GM19467 (cell line): ENCODE results near the gene LRRK1.

Experiments
- ATAC-seq: cut with Tn5 transposase; IDR thresholded peaks from one replicate; pipeline ENCODE4 v1.9.1; 2021; ENCODE audit warnings: mild to moderate bottlenecking, moderate library complexity; ENCODE audit not compliant: unreplicated experiment

Gene LRRK1

GRCh38 chr15:100931143-100931890, 12.2 kb downstream of the LRRK1 start:
- no peak for ATAC-seq

- no peak for ATAC-seq
Measured at GRCh38 chr15:100932676-100933348, 13.7 kb downstream of the LRRK1 start.

GRCh38 chr15:100934166-100934565, 15.0 kb downstream of the LRRK1 start:
- no peak for ATAC-seq

GRCh38 chr15:100934726-100935125, 15.6 kb downstream of the LRRK1 start:
- ATAC-seq, result no peak

GRCh38 chr15:100937171-100937570, 18.0 kb downstream of the LRRK1 start:
- ATAC-seq, result no peak

GRCh38 chr15:100939791-100940190, 20.6 kb downstream of the LRRK1 start:
- ATAC-seq, result no peak

- peak; percentile 68 for ATAC-seq
Measured at GRCh38 chr15:100940767-100941379, 21.7 kb downstream of the LRRK1 start.

- ATAC-seq, result no peak
Measured at GRCh38 chr15:100941536-100941935, 22.4 kb downstream of the LRRK1 start.

- no peak for ATAC-seq
Measured at GRCh38 chr15:100942656-100943425, 23.7 kb downstream of the LRRK1 start.

- ATAC-seq, result peak; percentile 43
Measured at GRCh38 chr15:100944244-100944895, 25.2 kb downstream of the LRRK1 start.

GRCh38 chr15:100944986-100945385, 25.8 kb downstream of the LRRK1 start:
- no peak for ATAC-seq

- ATAC-seq, result no peak
Measured at GRCh38 chr15:100947760-100948429, 28.7 kb downstream of the LRRK1 start.

GRCh38 chr15:100948430-100948762, 29.2 kb downstream of the LRRK1 start:
- no peak for ATAC-seq

GRCh38 chr15:100949691-100950090, 30.5 kb downstream of the LRRK1 start:
- no peak for ATAC-seq

GRCh38 chr15:100951965-100952364, 32.8 kb downstream of the LRRK1 start:
- ATAC-seq, result no peak

GRCh38 chr15:100952566-100952965, 33.4 kb downstream of the LRRK1 start:
- no peak for ATAC-seq

GRCh38 chr15:100958326-100959065, 39.3 kb downstream of the LRRK1 start:
- no peak for ATAC-seq

- no peak for ATAC-seq
Measured at GRCh38 chr15:100959066-100960050, 40.2 kb downstream of the LRRK1 start.
